Measurements from ENCODE around the gene CCNG1. TPM values are rescaled to one million over a fixed set of nuclear protein-coding genes. Genes with fewer than 3 reads are reported as not detected.

CCNG1 gene
- total RNA-seq, 1 experiment from 2014 or later, result 110 TPM

GRCh38 chr5:163489745-163490075 lies 52.3 kb downstream of the CCNG1 start:
- DNase-seq (ENCODE audit: low read depth), result no peak

Other genes starting within 250 kb of the CCNG1 start
- gene NUDCD2, start 22.5 kb downstream of the CCNG1 start, total RNA-seq (2014; rRNA removed; shearing (Covaris generic)), result 11.8 and 17.5 TPM in 2 replicates
- 57.0 and 74.7 TPM in 2 replicates for gene HMMR, start 23.0 kb downstream of the CCNG1 start, total RNA-seq (2014; rRNA removed; shearing (Covaris generic))
- 75.0 and 76.3 TPM in 2 replicates for gene MAT2B, start 68.0 kb downstream of the CCNG1 start, total RNA-seq (2014; rRNA removed; shearing (Covaris generic))

Measured in M059J (cell line).